ENCODE results near the gene SOD3. TPM values are rescaled to one million over a fixed set of nuclear protein-coding genes. Genes with fewer than 3 reads are reported as not detected.

SOD3 gene
- total and polyA plus RNA-seq, 2 of the 4 experiments (the other 2 are of a cell fraction): 0.36 to 5.8 TPM

DNA sequence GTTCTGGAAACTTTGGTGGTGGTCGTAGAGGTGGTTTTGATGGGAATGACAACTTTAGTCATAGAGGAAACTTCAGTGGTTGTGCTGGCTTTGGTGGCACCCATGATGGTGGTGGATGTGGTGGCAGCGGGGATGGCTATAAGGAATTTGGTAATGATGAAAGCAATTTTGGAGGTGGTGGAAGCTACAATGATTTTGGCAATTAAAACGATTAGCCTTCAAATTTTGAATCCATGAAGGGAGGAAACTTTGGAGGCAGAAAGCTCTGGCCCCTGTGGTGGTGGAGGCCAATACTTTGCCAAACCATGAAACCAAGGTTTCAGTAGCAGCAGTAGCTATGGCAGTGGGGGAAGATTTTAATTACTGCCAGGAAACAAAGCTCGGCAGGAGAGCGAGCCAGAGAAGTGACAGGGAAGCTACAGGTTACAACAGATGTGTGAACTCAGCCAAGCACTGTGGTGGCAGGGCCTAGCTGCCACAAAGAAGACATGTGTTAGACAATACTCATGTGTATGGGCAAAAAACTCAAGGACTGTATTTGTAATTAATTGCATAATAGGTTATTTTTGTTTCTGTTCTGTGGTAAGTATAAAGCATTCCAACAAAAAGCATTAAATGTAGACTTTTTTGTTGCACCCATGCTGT is 23.2 kb upstream of the SOD3 start:
- Histone ChIP-seq H2AFZ (replicated peaks; ENCODE audit: low read length, poor library complexity) (no peak overlapping the region), H2AK5ac (ENCODE audit: low read depth, low read length) (0 out of 2 replicates have a peak overlapping the region, but pooled peaks have one; percentile 30), H3K27me3 (ENCODE audit: control insufficient read depth, insufficient read depth, low read length) (no peaks in the 10 kb centered on the region), H3K27ac (ENCODE audit: insufficient read depth, low read length) (no peak overlapping the region), H3K9me1 (ENCODE audit: insufficient read depth, low read length) (peaks cover 11% of the 10 kb centered on the region), H3K4me3 (ENCODE audit: insufficient read depth, low read depth, low read length) (no peak overlapping the region), H4K8ac (ENCODE audit: low read depth in 2 of 2, low read length in 2 of 2) (no peak overlapping the region), H3K23ac (ENCODE audit: low read depth, low read length) (no peak overlapping the region), H3K79me1 (ENCODE audit: low read depth in 1 of 2, low read length in 2 of 2) (no peaks in the 10 kb centered on the region), H3K56ac (ENCODE audit: extremely low read depth, insufficient read depth, low read length) (no peak overlapping the region), H3K4me1 (ENCODE audit: control insufficient read depth, insufficient read depth, low read length) (peaks cover 8% of the 10 kb centered on the region), H2BK15ac (ENCODE audit: low read depth, low read length) (peak overlapping the region; percentile 43; the same call in 1 of the 3 replicates), H3K14ac (replicated peaks; ENCODE audit: low read depth, low read length) (no peak overlapping the region), H4K5ac (ENCODE audit: low read depth, low read length) (no peak overlapping the region), H3K18ac (ENCODE audit: low read depth, low read length) (no peak overlapping the region), H4K20me1 (ENCODE audit: insufficient read depth, low read length) (no peaks in the 10 kb centered on the region), H2BK5ac (ENCODE audit: low read depth, low read length, poor library complexity, severe bottlenecking) (no peak overlapping the region), H2BK20ac (ENCODE audit: low read depth, low read length) (peak overlapping the region; percentile 79; the same call in 1 of the 2 replicates), H3K9ac (ENCODE audit: low read depth, low read length) (no peak overlapping the region), H2AK9ac (replicated peaks; ENCODE audit: low read depth, low read length, poor library complexity) (no peak overlapping the region), H3K9me3 (ENCODE audit: control insufficient read depth, insufficient read depth, low read length) (no peaks in the 10 kb centered on the region), H2BK120ac (ENCODE audit: low read depth, low read length) (peak overlapping the region; percentile 36; the same call in 1 of the 2 replicates), H3K4ac (ENCODE audit: low read depth, low read length) (peak overlapping the region; percentile 31), H3K4me2 (ENCODE audit: low read depth, low read length) (no peak overlapping the region), H3K36me3 (ENCODE audit: control insufficient read depth, insufficient read depth, low read length) (no peaks in the 10 kb centered on the region), H4K91ac (ENCODE audit: insufficient read depth, low read depth, low read length) (0 out of 2 replicates have a peak overlapping the region, but pooled peaks have one; percentile 51)
- dilution Hi-C loops (cut with HindIII; ENCODE audit: low sequenced_read_pairs, unreplicated experiment) (no loop called here), in situ Hi-C loops (cut with MboI; ENCODE audit: low sequenced_read_pairs) (no loop called here), intact Hi-C loops (cut with micrococcal nuclease) (no loop called here)
- DNase-seq: no peak
- WGBS, 2 experiments (ENCODE audit: extremely low coverage in 2 of 2, insufficient read length in 1 of 2): 100% methylated on average over 3 of the region's 5 CpGs; no CpG with 5 or more reads in 1 of the 2 experiments
- TF ChIP-seq, protein P1, sequence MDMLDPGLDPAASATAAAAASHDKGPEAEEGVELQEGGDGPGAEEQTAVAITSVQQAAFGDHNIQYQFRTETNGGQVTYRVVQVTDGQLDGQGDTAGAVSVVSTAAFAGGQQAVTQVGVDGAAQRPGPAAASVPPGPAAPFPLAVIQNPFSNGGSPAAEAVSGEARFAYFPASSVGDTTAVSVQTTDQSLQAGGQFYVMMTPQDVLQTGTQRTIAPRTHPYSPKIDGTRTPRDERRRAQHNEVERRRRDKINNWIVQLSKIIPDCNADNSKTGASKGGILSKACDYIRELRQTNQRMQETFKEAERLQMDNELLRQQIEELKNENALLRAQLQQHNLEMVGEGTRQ (IDR thresholded peaks at IDR 0.05; ENCODE audit: low read depth, low read length): no peak
- TF ChIP-seq RAD21 (IDR thresholded peaks at IDR 0.05; ENCODE audit: low read length) (no peak), RFX5 (IDR thresholded peaks at IDR 0.05; ENCODE audit: low read depth, low read length) (no peak), CEBPB (IDR thresholded peaks at IDR 0.05; ENCODE audit: low read depth, low read length) (no peak), SMC3 (IDR thresholded peaks at IDR 0.05; ENCODE audit: low read depth, low read length) (no peak), MAZ (IDR thresholded peaks at IDR 0.05; ENCODE audit: borderline replicate concordance, low read depth, low read length) (no peak), BHLHE40 (IDR thresholded peaks at IDR 0.05; ENCODE audit: low read depth, low read length) (no peak), NFE2L2 (IDR thresholded peaks at IDR 0.05; ENCODE audit: low read depth, low read length) (no peak), CHD1 (IDR thresholded peaks at IDR 0.05; ENCODE audit: low read depth, low read length) (no peak), FOS (IDR thresholded peaks at IDR 0.05; ENCODE audit: low read depth, low read length) (no peak), RCOR1 (IDR thresholded peaks at IDR 0.05; ENCODE audit: insufficient replicate concordance, low read length) (no peak), MXI1 (IDR thresholded peaks at IDR 0.05; ENCODE audit: borderline replicate concordance, low read depth, low read length) (no peak), MAFK (IDR thresholded peaks at IDR 0.05; ENCODE audit: low read depth, low read length) (no peak), POLR2A (IDR thresholded peaks at IDR 0.05; ENCODE audit: low read depth, low read length) (no peak)
- TF ChIP-seq, protein P2, sequence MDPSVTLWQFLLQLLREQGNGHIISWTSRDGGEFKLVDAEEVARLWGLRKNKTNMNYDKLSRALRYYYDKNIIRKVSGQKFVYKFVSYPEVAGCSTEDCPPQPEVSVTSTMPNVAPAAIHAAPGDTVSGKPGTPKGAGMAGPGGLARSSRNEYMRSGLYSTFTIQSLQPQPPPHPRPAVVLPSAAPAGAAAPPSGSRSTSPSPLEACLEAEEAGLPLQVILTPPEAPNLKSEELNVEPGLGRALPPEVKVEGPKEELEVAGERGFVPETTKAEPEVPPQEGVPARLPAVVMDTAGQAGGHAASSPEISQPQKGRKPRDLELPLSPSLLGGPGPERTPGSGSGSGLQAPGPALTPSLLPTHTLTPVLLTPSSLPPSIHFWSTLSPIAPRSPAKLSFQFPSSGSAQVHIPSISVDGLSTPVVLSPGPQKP (IDR thresholded peaks at IDR 0.05; ENCODE audit: borderline replicate concordance, low read depth, low read length): no peak
- TF ChIP-seq, protein P3, sequence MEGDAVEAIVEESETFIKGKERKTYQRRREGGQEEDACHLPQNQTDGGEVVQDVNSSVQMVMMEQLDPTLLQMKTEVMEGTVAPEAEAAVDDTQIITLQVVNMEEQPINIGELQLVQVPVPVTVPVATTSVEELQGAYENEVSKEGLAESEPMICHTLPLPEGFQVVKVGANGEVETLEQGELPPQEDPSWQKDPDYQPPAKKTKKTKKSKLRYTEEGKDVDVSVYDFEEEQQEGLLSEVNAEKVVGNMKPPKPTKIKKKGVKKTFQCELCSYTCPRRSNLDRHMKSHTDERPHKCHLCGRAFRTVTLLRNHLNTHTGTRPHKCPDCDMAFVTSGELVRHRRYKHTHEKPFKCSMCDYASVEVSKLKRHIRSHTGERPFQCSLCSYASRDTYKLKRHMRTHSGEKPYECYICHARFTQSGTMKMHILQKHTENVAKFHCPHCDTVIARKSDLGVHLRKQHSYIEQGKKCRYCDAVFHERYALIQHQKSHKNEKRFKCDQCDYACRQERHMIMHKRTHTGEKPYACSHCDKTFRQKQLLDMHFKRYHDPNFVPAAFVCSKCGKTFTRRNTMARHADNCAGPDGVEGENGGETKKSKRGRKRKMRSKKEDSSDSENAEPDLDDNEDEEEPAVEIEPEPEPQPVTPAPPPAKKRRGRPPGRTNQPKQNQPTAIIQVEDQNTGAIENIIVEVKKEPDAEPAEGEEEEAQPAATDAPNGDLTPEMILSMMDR (conservative IDR thresholded peaks at IDR 0.05; ENCODE audit: low read depth, low read length): no peak
- ChIA-PET POLR2A (ENCODE audit: unreplicated experiment) (no interaction called here), CTCF (no interaction called here)
- no peak for ATAC-seq (ENCODE audit: low read depth)
- no TSS peak for BruUV-seq (replicated peaks)
